ENCODE data around the gene TP53BP2. TPM values are rescaled to one million over a fixed set of nuclear protein-coding genes. Genes with fewer than 3 reads are reported as not detected.

TP53BP2 gene
- polyA plus RNA-seq, 1 donor from 2014 or later = 25.2 TPM

- Histone ChIP-seq H3K9me2 (ENCODE audit: insufficient read depth, low read length) (no peaks in the 10 kb centered on the region), H3F3A (ENCODE audit: insufficient read depth, low read length, poor library complexity, severe bottlenecking) (no peaks in the 10 kb centered on the region), H3K79me2 (replicated peaks; ENCODE audit: insufficient read depth, low read length) (peaks cover 88% of the 10 kb centered on the region), H4K20me1 (ENCODE audit: insufficient read depth) (no peaks in the 10 kb centered on the region), H3K9me3 (ENCODE audit: low read length) (no peaks in the 10 kb centered on the region), H3K27me3 (ENCODE audit: insufficient read depth, low read depth, low read length) (no peaks in the 10 kb centered on the region), H3K9ac (ENCODE audit: low read length) (no peak overlapping the region), H2AFZ (ENCODE audit: low read depth, low read length) (no peak overlapping the region), H3K4me3 (ENCODE audit: low read length) (no peak overlapping the region), H3K4me2 (ENCODE audit: low read length) (no peak overlapping the region), H3K27ac (ENCODE audit: low read length) (no peak overlapping the region), H3K36me3 (ENCODE audit: insufficient read depth, low read length) (no peaks in the 10 kb centered on the region)
- TF ChIP-seq POLR2AphosphoS5 (IDR thresholded peaks at IDR 0.05) (no peak), EZH2 (IDR thresholded peaks at IDR 0.05; ENCODE audit: borderline replicate concordance, insufficient read depth, low read length, poor library complexity, severe bottlenecking) (no peak), EP300 (conservative IDR thresholded peaks at IDR 0.05; ENCODE audit: poor library complexity, severe bottlenecking) (no peak), SMC3 (conservative IDR thresholded peaks at IDR 0.05; ENCODE audit: poor library complexity) (no peak), MXI1 (conservative IDR thresholded peaks at IDR 0.05; ENCODE audit: poor library complexity, severe bottlenecking) (no peak), RAD21 (conservative IDR thresholded peaks at IDR 0.05) (no peak), TAF1 (IDR thresholded peaks at IDR 0.05; ENCODE audit: low read depth) (no peak), CTCF (IDR thresholded peaks at IDR 0.05; ENCODE audit: poor library complexity, severe bottlenecking) (no peak), REST (IDR thresholded peaks at IDR 0.05; ENCODE audit: borderline replicate concordance) (no peak)
Observed at GRCh38 chr1:223828162-223828848, 17.4 kb downstream of the TP53BP2 start.

GRCh38 chr1:223827193-223827663 is 18.5 kb downstream of the TP53BP2 start:
- Histone ChIP-seq H3K4me3 (ENCODE audit: low read length) (no peak overlapping the region), H3F3A (ENCODE audit: insufficient read depth, low read length, poor library complexity, severe bottlenecking) (no peaks in the 10 kb centered on the region), H3K4me2 (ENCODE audit: low read length) (no peak overlapping the region), H3K27ac (ENCODE audit: low read length) (no peak overlapping the region), H3K27me3 (ENCODE audit: insufficient read depth, low read depth, low read length) (no peaks in the 10 kb centered on the region), H3K9ac (ENCODE audit: low read length) (no peak overlapping the region), H4K20me1 (ENCODE audit: insufficient read depth) (no peaks in the 10 kb centered on the region), H3K79me2 (replicated peaks; ENCODE audit: insufficient read depth, low read length) (peaks cover 86% of the 10 kb centered on the region), H3K9me2 (ENCODE audit: insufficient read depth, low read length) (no peaks in the 10 kb centered on the region), H3K36me3 (ENCODE audit: insufficient read depth, low read length) (no peaks in the 10 kb centered on the region), H3K9me3 (ENCODE audit: low read length) (no peaks in the 10 kb centered on the region), H2AFZ (ENCODE audit: low read depth, low read length) (no peak overlapping the region)
- TF ChIP-seq EZH2 (IDR thresholded peaks at IDR 0.05; ENCODE audit: borderline replicate concordance, insufficient read depth, low read length, poor library complexity, severe bottlenecking) (no peak), RAD21 (conservative IDR thresholded peaks at IDR 0.05) (no peak), CTCF (IDR thresholded peaks at IDR 0.05; ENCODE audit: poor library complexity, severe bottlenecking) (no peak), TAF1 (IDR thresholded peaks at IDR 0.05; ENCODE audit: low read depth) (no peak)

Measured in neural cell (in vitro differentiated cells).